ENCODE measurements around the gene SULT1C3.
"Not testable (repeated sequence)": the region's sequence is repeated elsewhere in the genome, so short reads cannot be mapped to it uniquely, and the experiment has no call there.

The SULT1C3 gene

GRCh38 chr2:108253106-108253505 is 13.3 kb downstream of the SULT1C3 start:
- no peak for DNase-seq

- no peak for DNase-seq
Measured at GRCh38 chr2:108257757-108258331, 18.1 kb downstream of the SULT1C3 start.

- DNase-seq: no peak
Measured at GRCh38 chr2:108260773-108261172, 21.0 kb downstream of the SULT1C3 start.

GRCh38 chr2:108262036-108262435 is 22.3 kb downstream of the SULT1C3 start:
- no peak for DNase-seq

- no peak for DNase-seq
Measured at GRCh38 chr2:108263401-108263800, 23.6 kb downstream of the SULT1C3 start.

GRCh38 chr2:108266218-108266617 is 26.4 kb downstream of the SULT1C3 start:
- DNase-seq: no peak

- DNase-seq: no peak
Measured at GRCh38 chr2:108267101-108267500, 27.3 kb downstream of the SULT1C3 start.

GRCh38 chr2:108268001-108268400 is 28.2 kb downstream of the SULT1C3 start:
- DNase-seq: no peak

- DNase-seq: no peak
Measured at GRCh38 chr2:108270346-108270745, 30.6 kb downstream of the SULT1C3 start.

- DNase-seq: no peak
Measured at GRCh38 chr2:108270768-108271506, 31.2 kb downstream of the SULT1C3 start.

GRCh38 chr2:108271691-108272253 is 32.0 kb downstream of the SULT1C3 start:
- DNase-seq: no peak

GRCh38 chr2:108278631-108279030 is 38.9 kb downstream of the SULT1C3 start:
- DNase-seq: no peak

- no peak for DNase-seq
Measured at GRCh38 chr2:108279468-108279867, 39.7 kb downstream of the SULT1C3 start.

- DNase-seq: no peak
Measured at GRCh38 chr2:108280466-108280865, 40.7 kb downstream of the SULT1C3 start.

GRCh38 chr2:108284566-108284965 is 44.8 kb downstream of the SULT1C3 start:
- not testable (repeated sequence) for DNase-seq

- no peak for DNase-seq
Measured at GRCh38 chr2:108285616-108286015, 45.8 kb downstream of the SULT1C3 start.

- no peak for DNase-seq
Measured at GRCh38 chr2:108287169-108287568, 47.4 kb downstream of the SULT1C3 start.

GRCh38 chr2:108288534-108289106 is 48.9 kb downstream of the SULT1C3 start, which contains the start of gene SULT1C2:
Gene SULT1C2, plus strand, starts transcription at chr2:108288895. Its CDS starts 4,773 bp downstream, at chr2:108293668.
- DNase-seq: no peak

GRCh38 chr2:108293850-108294249 is 54.1 kb downstream of the SULT1C3 start:
- no peak for DNase-seq

GRCh38 chr2:108297436-108298141 is 57.8 kb downstream of the SULT1C3 start:
- DNase-seq: no peak

- no peak for DNase-seq
Measured at GRCh38 chr2:108301558-108301957, 61.8 kb downstream of the SULT1C3 start.

GRCh38 chr2:108304975-108305374 is 65.2 kb downstream of the SULT1C3 start:
- DNase-seq: no peak

GRCh38 chr2:108305901-108306300 is 66.1 kb downstream of the SULT1C3 start:
- DNase-seq: no peak

Data from activated effector memory CD4-positive, alpha-beta T cell treated with anti-CD3 and anti-CD28 coated beads, Interleukin-2, amount 50 U/mL, for 16 hours (primary cell).